Activated naive CD8-positive, alpha-beta T cell treated with anti-CD3 and anti-CD28 coated beads, Interleukin-2, amount 10 ng/mL, durations not matched to agents 7 days and 5 days (primary cell): ENCODE results near the gene PTBP2. TPM values are rescaled to one million over a fixed set of nuclear protein-coding genes. Genes with fewer than 3 reads are reported as not detected.

ENCODE experiments used
- ATAC-seq: fragments of 150-1000 bp; cut with Tn5 transposase; one replicate; pipeline ENCODE4 v1.10.0; 2021; ENCODE audit warnings: low read depth, moderate library complexity
- POLR2A ChIA-PET: fragments of 350-600 bp; sonication (Branson Sonifier 250); formaldehyde crosslinking; loops from one replicate; lab custom pipeline; 2021; ENCODE audit warnings: antibody characterized with exemption; lab: Charles Lee
- DNase-seq: peaks from one replicate; pipeline ENCODE4 v3.0.0; 2021
- H3K27ac Mint-ChIP-seq: one replicate; pipeline ENCODE4 v1.8.0; 2022; ENCODE audit warnings: mild to moderate bottlenecking, mixed read lengths
- H3K27me3 Mint-ChIP-seq: one replicate; pipeline ENCODE4 v1.8.0; 2022; ENCODE audit warnings: mild to moderate bottlenecking, moderate library complexity, mixed read lengths
- H3K36me3 Mint-ChIP-seq: one replicate; pipeline ENCODE4 v1.8.0; 2021; ENCODE audit warnings: mild to moderate bottlenecking, mixed read lengths
- H3K4me1 Mint-ChIP-seq: one replicate; pipeline ENCODE4 v1.8.0; 2021; ENCODE audit warnings: mixed read lengths
- H3K4me3 Mint-ChIP-seq: one replicate; pipeline ENCODE4 v1.8.0; 2022; ENCODE audit warnings: mild to moderate bottlenecking, moderate library complexity, mixed read lengths
- H3K9me3 Mint-ChIP-seq: one replicate; pipeline ENCODE4 v1.8.0; 2021; ENCODE audit warnings: mixed read lengths
- total RNA-seq, 2 experiments: library from RNA; stranded (reverse); gene quantifications; one replicate each; pipeline ENCODE4 v1.2.3, GENCODE V29; 2021

PTBP2 gene
- total RNA-seq, 2 experiments from 2014 or later, result 15.3 to 18.2 TPM

- Mint-ChIP-seq H3K36me3 (no peaks in the 10 kb centered on the region), H3K9me3 (no peaks in the 10 kb centered on the region), H3K4me3 (no peak overlapping the region), H3K27ac (no peak overlapping the region), H3K4me1 (peaks cover 1% of the 10 kb centered on the region), H3K27me3 (no peaks in the 10 kb centered on the region)
- ATAC-seq (peak; percentile 66), DNase-seq (peak; percentile 45)
- POLR2A ChIA-PET, result no interaction called here
Observed at GRCh38 chr1:96845464-96845863, 123.9 kb downstream of the PTBP2 start.

- POLR2A ChIA-PET, result no interaction called here
- Mint-ChIP-seq H3K27ac (no peak overlapping the region), H3K4me3 (no peak overlapping the region), H3K27me3 (no peaks in the 10 kb centered on the region), H3K36me3 (no peaks in the 10 kb centered on the region), H3K4me1 (no peaks in the 10 kb centered on the region), H3K9me3 (peaks cover 2% of the 10 kb centered on the region)
- DNase-seq, result no peak
- no peak for ATAC-seq
Observed at GRCh38 chr1:96861836-96862235, 140.3 kb downstream of the PTBP2 start.

- no peak overlapping the region for H3K4me3 Mint-ChIP-seq
- H3K4me1 Mint-ChIP-seq, result no peaks in the 10 kb centered on the region
- no peak overlapping the region for H3K27ac Mint-ChIP-seq
- no peak for ATAC-seq
- no peaks in the 10 kb centered on the region for H3K27me3 Mint-ChIP-seq
- no peak for DNase-seq
- H3K9me3 Mint-ChIP-seq, result peaks cover 2% of the 10 kb centered on the region
- no peaks in the 10 kb centered on the region for H3K36me3 Mint-ChIP-seq
- POLR2A ChIA-PET, result no interaction called here
Observed at GRCh38 chr1:96863449-96863848, 141.9 kb downstream of the PTBP2 start.
